GM19035 (cell line): ENCODE results near the gene FLOT2.
"Not testable (repeated sequence)": the region's sequence is repeated elsewhere in the genome, so short reads cannot be mapped to it uniquely, and the experiment has no call there.

Source experiments
- ATAC-seq: cut with Tn5 transposase; IDR thresholded peaks from one replicate; pipeline ENCODE4 v1.9.1; 2021; ENCODE audit not compliant: unreplicated experiment

Gene FLOT2

GRCh38 chr17:28896884-28897768 lies at the start of gene FLOT2:
FLOT2 (minus strand) TSS chr17:28897733; CDS start chr17:28897574, 159 bp downstream.
- peak; percentile 43 for ATAC-seq

- no peak for ATAC-seq
Observed at GRCh38 chr17:28946239-28946638, 48.7 kb upstream of the FLOT2 start.

- ATAC-seq, result no peak
Observed at GRCh38 chr17:28944862-28945741, 47.6 kb upstream of the FLOT2 start.

- ATAC-seq, result no peak
Observed at GRCh38 chr17:28944343-28944742, 46.8 kb upstream of the FLOT2 start.

- no peak for ATAC-seq
Observed at GRCh38 chr17:28942925-28943324, 45.4 kb upstream of the FLOT2 start.

- ATAC-seq, result no peak
Observed at GRCh38 chr17:28941251-28941650, 43.7 kb upstream of the FLOT2 start.

- ATAC-seq, result no peak
Observed at GRCh38 chr17:28940675-28941074, 43.1 kb upstream of the FLOT2 start.

- ATAC-seq, result no peak
Observed at GRCh38 chr17:28940142-28940541, 42.6 kb upstream of the FLOT2 start.

GRCh38 chr17:28938552-28938951 lies 41.0 kb upstream of the FLOT2 start:
- ATAC-seq, result no peak

GRCh38 chr17:28937044-28937729 lies 39.7 kb upstream of the FLOT2 start:
- no peak for ATAC-seq

GRCh38 chr17:28935744-28936460 lies 38.4 kb upstream of the FLOT2 start:
- ATAC-seq, result no peak

GRCh38 chr17:28934508-28934907 lies 37.0 kb upstream of the FLOT2 start:
- not testable (repeated sequence) for ATAC-seq

- no peak for ATAC-seq
Observed at GRCh38 chr17:28929787-28930186, 32.3 kb upstream of the FLOT2 start.

- no peak for ATAC-seq
Observed at GRCh38 chr17:28928061-28928460, 30.5 kb upstream of the FLOT2 start.

GRCh38 chr17:28926786-28927185 lies 29.3 kb upstream of the FLOT2 start:
- no peak for ATAC-seq

- no peak for ATAC-seq
Observed at GRCh38 chr17:28926366-28926765, 28.8 kb upstream of the FLOT2 start.

- peak; percentile 77 for ATAC-seq
Observed at GRCh38 chr17:28925912-28926365, 28.4 kb upstream of the FLOT2 start.

GRCh38 chr17:28920201-28920600 lies 22.7 kb upstream of the FLOT2 start:
- no peak for ATAC-seq

- no peak for ATAC-seq
Observed at GRCh38 chr17:28918295-28918694, 20.8 kb upstream of the FLOT2 start.

- no peak for ATAC-seq
Observed at GRCh38 chr17:28917465-28917864, 19.9 kb upstream of the FLOT2 start.
